HG02852 (cell line): Measurements from ENCODE around the gene SNRPA1.

Experiments
- ATAC-seq: cut with Tn5 transposase; IDR thresholded peaks from one replicate; pipeline ENCODE4 v1.9.1; 2021; ENCODE audit warnings: mild to moderate bottlenecking, moderate library complexity; ENCODE audit not compliant: unreplicated experiment

Gene SNRPA1

DNA sequence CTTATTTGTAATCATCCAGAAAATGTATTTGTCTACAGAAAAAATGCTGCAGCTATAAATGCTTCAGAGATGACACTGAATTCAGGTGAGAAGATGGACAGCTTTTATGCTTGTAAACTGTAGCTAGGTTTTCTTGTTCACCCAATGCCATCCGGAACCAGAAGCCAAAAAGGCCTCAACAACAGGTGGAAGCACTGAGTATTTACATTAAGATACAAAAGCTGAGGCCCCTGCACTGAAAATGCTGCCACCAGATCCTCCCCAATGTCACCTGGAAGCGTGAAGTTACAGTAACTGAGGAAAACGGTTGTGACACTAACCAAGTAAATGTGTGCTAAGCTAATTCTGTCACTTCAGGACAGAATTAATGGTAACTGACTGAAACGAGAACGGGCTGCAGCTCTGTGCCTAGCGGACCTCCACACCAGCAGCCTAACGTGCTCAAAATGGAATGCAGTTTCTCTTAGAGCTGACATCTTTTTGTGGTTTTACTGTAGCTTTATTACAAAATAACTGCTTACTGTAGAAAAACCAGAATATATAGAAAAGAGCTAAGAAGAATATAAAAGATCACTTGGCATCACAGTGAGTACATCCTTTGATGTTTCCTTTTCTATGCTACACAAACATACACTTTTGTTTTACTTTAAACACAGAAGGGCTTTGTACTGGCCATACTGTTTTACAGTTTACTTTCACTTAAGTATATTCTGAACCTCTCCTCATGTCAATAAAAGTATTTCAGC lies 50.8 kb downstream of the SNRPA1 start:
- ATAC-seq = no peak

DNA sequence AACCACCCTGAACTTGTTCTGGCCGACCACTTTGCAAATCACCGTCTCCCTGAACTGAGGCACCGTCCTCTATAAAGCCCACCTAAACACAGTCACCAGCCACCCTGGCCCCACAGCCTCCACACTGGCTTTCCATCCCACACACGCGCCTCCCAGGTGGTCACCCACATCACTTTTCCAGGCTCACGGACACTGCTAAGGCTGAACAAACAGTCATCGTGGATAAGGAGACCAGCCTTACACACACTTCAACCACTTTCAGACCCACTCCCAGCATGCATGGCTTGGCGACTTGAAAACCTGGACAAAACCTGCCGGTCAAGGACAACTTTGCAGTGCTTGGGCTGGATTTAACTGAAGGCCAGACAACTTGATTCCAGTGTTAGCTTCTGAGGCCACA lies 51.6 kb downstream of the SNRPA1 start:
- no peak for ATAC-seq

DNA sequence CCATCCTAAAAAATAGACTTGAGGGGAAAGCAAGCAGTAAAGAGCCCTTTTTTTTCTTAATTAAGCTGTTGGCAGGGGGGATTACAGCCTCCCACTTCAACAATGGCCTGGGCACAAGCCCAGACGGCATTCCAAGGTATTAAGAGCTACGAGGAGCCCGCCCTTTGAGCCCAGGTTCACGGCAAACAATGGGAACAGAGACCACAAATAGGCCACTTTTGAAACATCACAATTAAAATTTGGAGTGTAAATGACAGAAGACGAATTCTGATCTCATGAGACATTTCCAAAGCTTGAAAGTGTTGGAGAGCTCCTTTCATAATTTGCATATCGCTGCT lies 52.1 kb downstream of the SNRPA1 start:
- no peak for ATAC-seq

DNA sequence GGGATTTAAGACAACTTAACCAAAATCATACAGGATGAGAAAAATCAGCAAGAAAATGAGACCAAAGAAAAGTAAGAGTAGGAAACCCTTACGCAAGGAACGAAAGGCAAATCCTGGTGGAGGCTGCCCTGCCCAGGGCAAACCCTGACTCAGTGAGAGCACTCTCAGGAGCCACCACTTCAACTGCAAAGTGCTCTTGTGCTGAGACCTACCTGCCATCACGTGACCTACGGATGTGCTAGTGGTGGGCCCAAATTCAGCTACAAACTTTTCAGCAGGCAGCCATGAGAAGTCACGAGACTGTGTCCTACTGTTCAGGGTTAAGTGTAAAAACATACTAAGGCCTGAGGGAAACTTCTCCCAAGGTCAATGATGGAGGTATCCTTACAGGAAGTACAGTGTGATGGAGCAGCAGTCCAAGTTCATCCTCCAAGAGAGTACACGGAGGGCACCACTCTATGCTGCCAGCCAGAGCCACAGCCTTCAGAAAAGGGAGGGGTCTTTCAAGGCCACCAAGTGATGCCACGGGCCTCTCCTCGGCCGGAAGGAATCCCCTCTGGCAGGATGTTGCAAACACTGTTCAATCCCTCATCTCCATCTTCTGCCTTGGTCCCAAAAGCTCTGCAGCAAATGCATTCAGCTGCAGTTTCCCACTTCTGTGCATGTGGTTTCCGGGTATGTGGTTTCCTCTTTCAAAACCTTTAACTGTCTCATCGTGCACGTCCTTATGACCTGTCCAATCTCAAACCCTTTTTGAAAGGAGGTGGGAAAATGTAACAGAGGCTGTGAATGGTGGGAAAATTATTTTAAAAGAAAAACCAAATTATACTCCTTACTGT lies 52.7 kb downstream of the SNRPA1 start:
- peak; percentile 89 for ATAC-seq

DNA sequence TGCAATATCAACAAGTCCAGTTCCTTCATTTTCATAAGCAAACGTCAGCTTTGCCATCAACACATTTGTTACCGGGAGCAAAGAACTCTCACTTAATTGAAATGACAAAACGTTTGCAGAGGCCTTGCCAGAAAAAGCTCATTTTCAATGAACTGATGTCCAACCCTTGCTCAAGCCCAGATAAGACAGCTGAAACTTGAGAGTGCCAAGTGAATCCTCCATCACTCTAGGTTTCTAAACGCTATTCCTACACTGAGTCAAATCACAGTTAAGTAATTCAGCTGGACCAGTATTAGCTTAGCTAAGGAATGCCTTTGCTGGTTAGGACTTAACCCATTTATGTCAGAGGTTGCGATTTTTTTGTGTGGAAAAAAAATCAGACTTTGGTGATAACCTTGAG lies 54.7 kb downstream of the SNRPA1 start:
- ATAC-seq = no peak

DNA sequence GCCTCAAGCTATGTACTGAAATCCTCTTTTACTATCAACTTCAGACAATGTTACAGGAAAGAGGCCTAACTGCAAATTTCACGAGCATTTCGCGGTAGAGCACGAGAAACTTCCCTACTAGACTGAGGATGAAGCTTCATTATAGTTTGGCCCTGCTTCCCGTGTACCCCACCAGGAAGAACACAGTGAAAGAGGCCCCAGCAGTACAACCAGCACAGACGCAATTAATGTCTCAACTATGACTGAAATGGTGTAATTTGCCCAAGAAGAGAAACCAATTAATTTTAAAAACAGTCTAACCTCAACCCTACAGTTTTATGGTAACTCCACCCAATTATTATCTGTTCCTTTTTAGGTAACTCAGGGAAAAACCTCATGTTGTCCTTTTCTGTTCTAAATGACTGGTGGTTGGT lies 55.3 kb downstream of the SNRPA1 start:
- no peak for ATAC-seq

DNA sequence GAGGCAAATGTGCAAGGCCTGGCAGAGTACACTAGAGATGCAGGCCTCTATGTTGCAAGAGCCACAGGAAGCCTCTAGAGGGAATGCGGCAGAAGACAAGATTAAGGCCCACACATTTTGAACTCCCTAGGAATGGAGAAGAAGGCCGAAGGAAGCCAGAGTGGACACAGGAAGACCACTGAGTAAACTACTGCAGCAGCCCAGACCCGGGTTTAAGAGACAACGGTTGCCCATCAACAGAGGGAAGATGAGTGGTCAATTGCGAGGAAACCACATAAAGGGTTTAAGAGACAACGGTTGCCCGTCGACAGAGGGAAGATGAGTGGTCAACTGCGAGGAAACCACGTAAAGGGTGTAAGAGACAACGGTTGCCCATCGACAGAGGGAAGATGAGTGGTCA lies 57.8 kb downstream of the SNRPA1 start:
- ATAC-seq = no peak

DNA sequence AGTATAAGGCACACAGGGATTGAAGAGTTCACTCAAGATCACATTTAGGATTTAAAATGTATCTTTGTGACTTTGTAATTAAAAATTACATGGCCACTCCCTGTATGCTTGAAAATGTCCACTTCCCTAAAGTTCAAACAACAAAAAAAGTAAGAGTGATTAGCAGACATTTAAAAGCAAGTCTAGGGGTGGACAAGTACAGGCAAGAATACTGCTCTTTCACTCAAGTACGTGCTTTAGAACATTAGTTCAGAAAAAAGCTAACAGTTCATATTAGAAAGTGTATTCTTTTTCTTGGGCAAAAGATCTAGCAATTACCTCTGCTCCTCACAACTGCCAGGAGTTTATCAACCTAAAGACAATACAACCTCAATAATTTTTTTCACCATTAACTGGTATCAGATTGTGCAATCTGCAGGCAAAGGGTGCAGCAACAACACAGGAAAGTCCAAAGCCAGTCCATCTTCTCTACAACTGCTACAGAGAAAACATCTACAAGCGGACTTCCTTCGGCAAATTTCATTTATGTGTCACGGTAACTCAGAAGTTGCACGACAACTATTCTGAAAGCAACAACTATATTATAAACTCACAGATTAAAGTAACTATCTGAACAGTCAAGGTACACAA lies 61.3 kb downstream of the SNRPA1 start:
- no peak for ATAC-seq

DNA sequence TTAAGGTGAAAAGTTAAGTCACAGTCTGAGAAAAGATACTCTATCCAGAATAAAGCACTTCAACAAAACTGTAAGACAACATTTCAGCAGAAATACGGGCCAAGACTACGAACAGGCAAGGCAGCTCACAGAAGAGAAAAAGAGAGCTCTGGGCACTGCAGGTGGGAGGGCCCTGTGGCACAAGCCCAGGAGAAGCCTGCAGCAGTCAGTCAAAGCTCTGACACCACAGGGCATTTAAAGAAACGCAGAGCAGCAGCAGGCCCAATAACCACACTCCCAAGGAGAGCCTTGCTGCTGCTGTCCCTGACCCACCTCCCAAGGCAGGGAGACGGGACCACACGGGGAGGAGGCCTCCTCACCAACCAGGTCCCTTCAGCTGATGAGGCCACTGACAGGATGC lies 62.4 kb downstream of the SNRPA1 start:
- ATAC-seq = no peak
